GM12878 (cell line): ENCODE results near the gene CHID1.

Source experiments
- EZH2 ChIP-seq: IDR thresholded peaks from 2 replicates; pipeline ENCODE4 v1.6.1; 2012; ENCODE audit warnings: low read depth, mild to moderate bottlenecking, control low read depth, inconsistent platforms, low read length, borderline replicate concordance; ENCODE audit not compliant: control insufficient read depth
- HCFC1 ChIP-seq: fragments of 150-350 bp; IDR thresholded peaks from 2 replicates; pipeline ENCODE4 v1.6.1; 2014; ENCODE audit warnings: low read length
- HDGF ChIP-seq: fragments of 450-650 bp; IDR thresholded peaks from 2 replicates; pipeline ENCODE4 v1.6.1; 2016; ENCODE audit warnings: antibody characterized with exemption
- JUND ChIP-seq: IDR thresholded peaks from 2 replicates; pipeline ENCODE4 v1.6.1; 2012; ENCODE audit warnings: low read depth, mild to moderate bottlenecking, low read length, improper control_type of control experiment, moderate library complexity
- POLR2A ChIP-seq: IDR thresholded peaks from 2 replicates; pipeline ENCODE4 v1.6.1; 2011; ENCODE audit warnings: low read depth, mild to moderate bottlenecking, low read length
- POLR2AphosphoS5 ChIP-seq: IDR thresholded peaks from 2 replicates; pipeline ENCODE4 v1.6.1; 2011; ENCODE audit warnings: mild to moderate bottlenecking, low read length, inconsistent platforms
- SUPT20H ChIP-seq: IDR thresholded peaks from 2 replicates; pipeline ENCODE4 v1.6.1; 2011; ENCODE audit warnings: low read depth, mild to moderate bottlenecking, low read length, moderate library complexity, borderline replicate concordance; ENCODE audit not compliant: control insufficient read depth
- TF ChIP-seq, protein P1 (sequence below), 3 experiments: IDR thresholded peaks in 2 of 3; conservative IDR thresholded peaks in 1 of 3; 2 replicates each; pipeline ENCODE4 v1.5.1; 2011; ENCODE audit warnings: low read depth in 3 of 3, low read length in 3 of 3, mild to moderate bottlenecking in 3 of 3, control low read depth in 2 of 3, moderate library complexity in 2 of 3, inconsistent platforms in 1 of 3, mixed read lengths in 1 of 3; ENCODE audit not compliant: control insufficient read depth in 2 of 3, insufficient read depth in 1 of 3; ENCODE audit errors: extremely low read depth in 1 of 3
- TF ChIP-seq, protein P2 (sequence below): fragments of 450-650 bp; formaldehyde crosslinking; IDR thresholded peaks from 2 replicates; pipeline ENCODE4 v1.4.0; 2022; ENCODE audit warnings: mild to moderate bottlenecking, moderate library complexity
- TF ChIP-seq, protein P3 (sequence below): IDR thresholded peaks from 2 replicates; pipeline ENCODE4 v1.6.1; 2011; ENCODE audit warnings: mild to moderate bottlenecking, low read depth, low read length, moderate library complexity; ENCODE audit not compliant: insufficient replicate concordance

DNA sequence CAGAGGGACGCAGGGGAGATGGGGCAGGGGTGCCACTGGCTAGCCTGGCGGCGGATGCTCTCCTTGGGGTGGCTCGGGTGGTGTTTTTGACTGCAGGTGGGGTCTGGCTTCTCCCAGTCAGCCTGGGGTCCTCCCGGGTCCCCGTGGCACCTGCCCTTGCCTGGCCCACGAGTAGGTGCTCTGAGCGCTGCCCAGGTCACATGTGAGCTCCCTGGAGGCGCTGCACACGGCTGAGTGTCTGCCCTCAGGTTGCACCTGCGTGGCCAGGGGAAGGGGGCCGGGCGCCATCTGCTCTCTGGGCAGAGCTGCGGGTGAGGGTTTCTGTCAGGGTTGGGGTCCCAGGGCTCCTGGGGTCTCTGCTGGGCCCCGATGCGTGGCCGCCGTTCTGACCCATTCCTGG, 62.7 kb downstream of the CHID1 start:
- TF ChIP-seq POLR2AphosphoS5: no peak
- TF ChIP-seq, protein P1, sequence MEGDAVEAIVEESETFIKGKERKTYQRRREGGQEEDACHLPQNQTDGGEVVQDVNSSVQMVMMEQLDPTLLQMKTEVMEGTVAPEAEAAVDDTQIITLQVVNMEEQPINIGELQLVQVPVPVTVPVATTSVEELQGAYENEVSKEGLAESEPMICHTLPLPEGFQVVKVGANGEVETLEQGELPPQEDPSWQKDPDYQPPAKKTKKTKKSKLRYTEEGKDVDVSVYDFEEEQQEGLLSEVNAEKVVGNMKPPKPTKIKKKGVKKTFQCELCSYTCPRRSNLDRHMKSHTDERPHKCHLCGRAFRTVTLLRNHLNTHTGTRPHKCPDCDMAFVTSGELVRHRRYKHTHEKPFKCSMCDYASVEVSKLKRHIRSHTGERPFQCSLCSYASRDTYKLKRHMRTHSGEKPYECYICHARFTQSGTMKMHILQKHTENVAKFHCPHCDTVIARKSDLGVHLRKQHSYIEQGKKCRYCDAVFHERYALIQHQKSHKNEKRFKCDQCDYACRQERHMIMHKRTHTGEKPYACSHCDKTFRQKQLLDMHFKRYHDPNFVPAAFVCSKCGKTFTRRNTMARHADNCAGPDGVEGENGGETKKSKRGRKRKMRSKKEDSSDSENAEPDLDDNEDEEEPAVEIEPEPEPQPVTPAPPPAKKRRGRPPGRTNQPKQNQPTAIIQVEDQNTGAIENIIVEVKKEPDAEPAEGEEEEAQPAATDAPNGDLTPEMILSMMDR (IDR thresholded peaks at IDR 0.05 in 2 of 3, conservative IDR thresholded peaks at IDR 0.05 in 1 of 3; ENCODE audit: control insufficient read depth in 2 of 3, extremely low read depth in 1 of 3, insufficient read depth in 1 of 3, low read depth in 3 of 3, low read length in 3 of 3): no peak
- TF ChIP-seq EZH2: no peak
- TF ChIP-seq, protein P2, sequence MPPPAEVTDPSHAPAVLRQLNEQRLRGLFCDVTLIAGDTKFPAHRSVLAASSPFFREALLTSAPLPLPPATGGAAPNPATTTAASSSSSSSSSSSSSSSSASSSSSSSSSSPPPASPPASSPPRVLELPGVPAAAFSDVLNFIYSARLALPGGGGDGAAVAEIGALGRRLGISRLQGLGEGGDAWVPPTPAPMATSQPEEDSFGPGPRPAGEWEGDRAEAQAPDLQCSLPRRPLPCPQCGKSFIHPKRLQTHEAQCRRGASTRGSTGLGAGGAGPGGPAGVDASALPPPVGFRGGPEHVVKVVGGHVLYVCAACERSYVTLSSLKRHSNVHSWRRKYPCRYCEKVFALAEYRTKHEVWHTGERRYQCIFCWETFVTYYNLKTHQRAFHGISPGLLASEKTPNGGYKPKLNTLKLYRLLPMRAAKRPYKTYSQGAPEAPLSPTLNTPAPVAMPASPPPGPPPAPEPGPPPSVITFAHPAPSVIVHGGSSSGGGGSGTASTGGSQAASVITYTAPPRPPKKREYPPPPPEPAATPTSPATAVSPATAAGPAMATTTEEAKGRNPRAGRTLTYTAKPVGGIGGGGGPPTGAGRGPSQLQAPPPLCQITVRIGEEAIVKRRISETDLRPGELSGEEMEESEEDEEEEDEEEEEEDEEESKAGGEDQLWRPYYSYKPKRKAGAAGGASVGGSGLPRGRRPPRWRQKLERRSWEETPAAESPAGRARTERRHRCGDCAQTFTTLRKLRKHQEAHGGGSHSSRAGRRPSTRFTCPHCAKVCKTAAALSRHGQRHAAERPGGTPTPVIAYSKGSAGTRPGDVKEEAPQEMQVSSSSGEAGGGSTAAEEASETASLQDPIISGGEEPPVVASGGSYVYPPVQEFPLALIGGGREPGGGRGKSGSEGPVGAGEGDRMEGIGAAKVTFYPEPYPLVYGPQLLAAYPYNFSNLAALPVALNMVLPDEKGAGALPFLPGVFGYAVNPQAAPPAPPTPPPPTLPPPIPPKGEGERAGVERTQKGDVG (CRISPR knock-in tag): no peak
- TF ChIP-seq POLR2A: no peak
- TF ChIP-seq HCFC1: no peak
- no peak for TF ChIP-seq JUND
- TF ChIP-seq, protein P3, sequence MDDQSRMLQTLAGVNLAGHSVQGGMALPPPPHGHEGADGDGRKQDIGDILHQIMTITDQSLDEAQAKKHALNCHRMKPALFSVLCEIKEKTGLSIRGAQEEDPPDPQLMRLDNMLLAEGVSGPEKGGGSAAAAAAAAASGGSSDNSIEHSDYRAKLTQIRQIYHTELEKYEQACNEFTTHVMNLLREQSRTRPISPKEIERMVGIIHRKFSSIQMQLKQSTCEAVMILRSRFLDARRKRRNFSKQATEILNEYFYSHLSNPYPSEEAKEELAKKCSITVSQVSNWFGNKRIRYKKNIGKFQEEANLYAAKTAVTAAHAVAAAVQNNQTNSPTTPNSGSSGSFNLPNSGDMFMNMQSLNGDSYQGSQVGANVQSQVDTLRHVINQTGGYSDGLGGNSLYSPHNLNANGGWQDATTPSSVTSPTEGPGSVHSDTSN: no peak
- TF ChIP-seq SUPT20H: no peak
- TF ChIP-seq HDGF: no peak
